Nephron progenitor cell (in vitro differentiated cells): ENCODE results near the gene PSMA6.

ENCODE experiments used
- DNase-seq: peaks from one replicate; pipeline ENCODE4 v3.0.0; 2021
- H3K27ac Mint-ChIP-seq: 2 replicates; pipeline ENCODE4 v1.8.0; 2021; ENCODE audit warnings: mild to moderate bottlenecking, moderate library complexity, mixed read lengths
- H3K27me3 Mint-ChIP-seq: 2 replicates; pipeline ENCODE4 v1.8.0; 2021; ENCODE audit warnings: mild to moderate bottlenecking, low read depth, mixed read lengths; ENCODE audit not compliant: poor library complexity
- H3K36me3 Mint-ChIP-seq: 2 replicates; pipeline ENCODE4 v1.8.0; 2021; ENCODE audit warnings: low read depth, mixed read lengths
- H3K4me1 Mint-ChIP-seq: 2 replicates; pipeline ENCODE4 v1.8.0; 2021; ENCODE audit warnings: mixed read lengths
- H3K4me3 Mint-ChIP-seq: 2 replicates; pipeline ENCODE4 v1.8.0; 2021; ENCODE audit warnings: mild to moderate bottlenecking, moderate library complexity, mixed read lengths
- H3K9me3 Mint-ChIP-seq: 2 replicates; pipeline ENCODE4 v1.8.0; 2021; ENCODE audit warnings: mild to moderate bottlenecking, moderate library complexity, mixed read lengths
- TF ChIP-seq, protein P1 (sequence below): fragments of 200-600 bp; sonication (generic); IDR thresholded peaks from 2 replicates; pipeline ENCODE4 v1.5.0; 2021; ENCODE audit warnings: antibody characterized with exemption

PSMA6 gene

GRCh38 chr14:35286003-35286600 lies 6.1 kb upstream of the PSMA6 start:
- Mint-ChIP-seq H3K9me3 (no peaks in the 10 kb centered on the region), H3K4me3 (no peak overlapping the region), H3K4me1 (peaks cover 7% of the 10 kb centered on the region), H3K27ac (no peak overlapping the region), H3K36me3 (peaks cover 17% of the 10 kb centered on the region), H3K27me3 (no peaks in the 10 kb centered on the region)
- TF ChIP-seq, protein P1, sequence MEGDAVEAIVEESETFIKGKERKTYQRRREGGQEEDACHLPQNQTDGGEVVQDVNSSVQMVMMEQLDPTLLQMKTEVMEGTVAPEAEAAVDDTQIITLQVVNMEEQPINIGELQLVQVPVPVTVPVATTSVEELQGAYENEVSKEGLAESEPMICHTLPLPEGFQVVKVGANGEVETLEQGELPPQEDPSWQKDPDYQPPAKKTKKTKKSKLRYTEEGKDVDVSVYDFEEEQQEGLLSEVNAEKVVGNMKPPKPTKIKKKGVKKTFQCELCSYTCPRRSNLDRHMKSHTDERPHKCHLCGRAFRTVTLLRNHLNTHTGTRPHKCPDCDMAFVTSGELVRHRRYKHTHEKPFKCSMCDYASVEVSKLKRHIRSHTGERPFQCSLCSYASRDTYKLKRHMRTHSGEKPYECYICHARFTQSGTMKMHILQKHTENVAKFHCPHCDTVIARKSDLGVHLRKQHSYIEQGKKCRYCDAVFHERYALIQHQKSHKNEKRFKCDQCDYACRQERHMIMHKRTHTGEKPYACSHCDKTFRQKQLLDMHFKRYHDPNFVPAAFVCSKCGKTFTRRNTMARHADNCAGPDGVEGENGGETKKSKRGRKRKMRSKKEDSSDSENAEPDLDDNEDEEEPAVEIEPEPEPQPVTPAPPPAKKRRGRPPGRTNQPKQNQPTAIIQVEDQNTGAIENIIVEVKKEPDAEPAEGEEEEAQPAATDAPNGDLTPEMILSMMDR, result no peak
- no peak for DNase-seq

- peaks cover 9% of the 10 kb centered on the region for H3K4me1 Mint-ChIP-seq
- no peak overlapping the region for H3K27ac Mint-ChIP-seq
- no peak overlapping the region for H3K4me3 Mint-ChIP-seq
- DNase-seq, result no peak
- H3K9me3 Mint-ChIP-seq, result no peaks in the 10 kb centered on the region
- peaks cover 14% of the 10 kb centered on the region for H3K36me3 Mint-ChIP-seq
- TF ChIP-seq, protein P1, result no peak
- no peaks in the 10 kb centered on the region for H3K27me3 Mint-ChIP-seq
Measured at GRCh38 chr14:35286707-35287106, 5.5 kb upstream of the PSMA6 start.

GRCh38 chr14:35287431-35288013 lies 4.7 kb upstream of the PSMA6 start:
- DNase-seq, result no peak
- Mint-ChIP-seq H3K4me3 (no peak overlapping the region), H3K27me3 (no peaks in the 10 kb centered on the region), H3K27ac (no peak overlapping the region), H3K9me3 (no peaks in the 10 kb centered on the region), H3K36me3 (peaks cover 9% of the 10 kb centered on the region), H3K4me1 (peaks cover 12% of the 10 kb centered on the region)
- TF ChIP-seq, protein P1, result no peak

- H3K27me3 Mint-ChIP-seq, result no peaks in the 10 kb centered on the region
- no peak for DNase-seq
- H3K27ac Mint-ChIP-seq, result peak overlapping the region; percentile 51
- H3K4me1 Mint-ChIP-seq, result peaks cover 28% of the 10 kb centered on the region
- H3K9me3 Mint-ChIP-seq, result no peaks in the 10 kb centered on the region
- TF ChIP-seq, protein P1, result no peak
- H3K4me3 Mint-ChIP-seq, result no peak overlapping the region
- H3K36me3 Mint-ChIP-seq, result peaks cover 4% of the 10 kb centered on the region
Measured at GRCh38 chr14:35289623-35290022, 2.6 kb upstream of the PSMA6 start.

- no peaks in the 10 kb centered on the region for H3K27me3 Mint-ChIP-seq
- TF ChIP-seq, protein P1, result no peak
- no peak for DNase-seq
- peak overlapping the region; percentile 98 for H3K4me3 Mint-ChIP-seq
- no peaks in the 10 kb centered on the region for H3K9me3 Mint-ChIP-seq
- H3K4me1 Mint-ChIP-seq, result peaks cover 36% of the 10 kb centered on the region
- H3K36me3 Mint-ChIP-seq, result peaks cover 11% of the 10 kb centered on the region
- H3K27ac Mint-ChIP-seq, result peak overlapping the region; percentile 99
Measured at GRCh38 chr14:35292770-35293561, 784 bp downstream of the PSMA6 start.
